Measurements from ENCODE around the gene ZSCAN23.

Gene ZSCAN23

GRCh38 chr6:28443112-28443773 lies at the start of gene ZSCAN23:
Gene ZSCAN23 (minus strand): TSS chr6:28443491. CDS start chr6:28436266, 7,225 bp downstream.
- no peak for TF ChIP-seq CTCF (IDR thresholded peaks at IDR 0.05; ENCODE audit: low read depth, low read length)
- peak within 1 kb of the TSS; percentile 81 for H3K4me3 ChIP-seq (ENCODE audit: low read depth, low read length)

GRCh38 chr6:28491984-28492317 lies 48.7 kb upstream of the ZSCAN23 start:
- no peak for TF ChIP-seq CTCF (IDR thresholded peaks at IDR 0.05; ENCODE audit: low read depth, low read length)
- no peak overlapping the region for H3K4me3 ChIP-seq (ENCODE audit: low read depth, low read length)

GRCh38 chr6:28490205-28490890 lies 47.1 kb upstream of the ZSCAN23 start:
- H3K4me3 ChIP-seq (ENCODE audit: low read depth, low read length), result peak overlapping the region; percentile 65
- no peak for TF ChIP-seq CTCF (IDR thresholded peaks at IDR 0.05; ENCODE audit: low read depth, low read length)

- no peak for TF ChIP-seq CTCF (IDR thresholded peaks at IDR 0.05; ENCODE audit: low read depth, low read length)
- H3K4me3 ChIP-seq (ENCODE audit: low read depth, low read length), result peak overlapping the region; percentile 65
Measured at GRCh38 chr6:28489366-28490204, 46.3 kb upstream of the ZSCAN23 start.

- no peak for TF ChIP-seq CTCF (IDR thresholded peaks at IDR 0.05; ENCODE audit: low read depth, low read length)
- H3K4me3 ChIP-seq (ENCODE audit: low read depth, low read length), result peak overlapping the region; percentile 65
Measured at GRCh38 chr6:28488916-28489365, 45.6 kb upstream of the ZSCAN23 start.

- no peak for TF ChIP-seq CTCF (IDR thresholded peaks at IDR 0.05; ENCODE audit: low read depth, low read length)
Measured at GRCh38 chr6:28486988-28487742, 43.9 kb upstream of the ZSCAN23 start.

More at GRCh38 chr6:28486988-28487742, 43.9 kb upstream of the ZSCAN23 start:
- H3K4me3 ChIP-seq (ENCODE audit: low read depth, low read length), result no peak overlapping the region
